ENCODE results near the gene STYX.
A peak's percentile ranks its signal among the peaks of the same experiment; 100 is the strongest.

STYX gene

DNA sequence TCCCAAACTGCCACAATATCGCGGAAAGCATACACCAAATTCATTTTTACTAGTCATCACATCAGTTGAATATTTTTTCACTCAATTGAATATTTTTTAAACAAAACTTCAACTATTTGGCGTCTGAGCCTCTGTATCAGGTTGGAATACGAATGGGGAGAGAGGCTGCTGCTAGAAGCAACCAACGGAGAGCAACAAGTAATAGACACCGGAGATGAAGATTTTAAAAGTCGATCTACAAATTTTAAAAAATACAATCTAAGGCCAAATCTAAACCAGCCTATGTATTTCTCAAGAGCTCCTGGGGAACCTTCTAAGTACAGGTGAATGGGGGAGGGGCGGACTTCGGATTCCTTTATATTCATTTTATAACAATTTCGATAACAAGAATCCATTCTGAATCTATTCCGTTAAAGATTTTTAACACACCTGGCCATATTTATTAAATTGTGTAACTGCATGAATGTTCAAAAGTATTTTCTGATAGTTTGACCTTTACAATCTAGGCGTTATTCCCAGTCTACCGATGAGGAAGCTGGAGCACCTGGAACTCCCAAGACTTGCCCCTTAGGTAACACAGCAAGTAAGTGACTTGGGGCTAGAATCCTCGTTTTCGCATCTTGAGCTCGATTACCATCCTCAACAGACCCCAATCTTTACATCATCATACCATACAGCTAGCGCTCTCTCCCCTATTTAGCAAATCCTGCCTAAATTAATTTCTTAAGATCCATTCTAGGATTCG is 60.2 kb downstream of the STYX start:
- no peak for DNase-seq (ENCODE audit: low spot score)
- Histone ChIP-seq H3K4me3 (ENCODE audit: severe bottlenecking) (peak overlapping the region; percentile 95), H3K9me3 (ENCODE audit: severe bottlenecking) (no peaks in the 10 kb centered on the region), H3K27me3 (ENCODE audit: insufficient read depth, poor library complexity, severe bottlenecking) (no peaks in the 10 kb centered on the region), H3K36me3 (ENCODE audit: low read depth) (peaks cover 23% of the 10 kb centered on the region), H3K27ac (ENCODE audit: poor library complexity, severe bottlenecking) (peak overlapping the region; percentile 66), H3K4me1 (ENCODE audit: insufficient read depth, poor library complexity, severe bottlenecking) (peaks cover 24% of the 10 kb centered on the region)
- TF ChIP-seq, protein P1, sequence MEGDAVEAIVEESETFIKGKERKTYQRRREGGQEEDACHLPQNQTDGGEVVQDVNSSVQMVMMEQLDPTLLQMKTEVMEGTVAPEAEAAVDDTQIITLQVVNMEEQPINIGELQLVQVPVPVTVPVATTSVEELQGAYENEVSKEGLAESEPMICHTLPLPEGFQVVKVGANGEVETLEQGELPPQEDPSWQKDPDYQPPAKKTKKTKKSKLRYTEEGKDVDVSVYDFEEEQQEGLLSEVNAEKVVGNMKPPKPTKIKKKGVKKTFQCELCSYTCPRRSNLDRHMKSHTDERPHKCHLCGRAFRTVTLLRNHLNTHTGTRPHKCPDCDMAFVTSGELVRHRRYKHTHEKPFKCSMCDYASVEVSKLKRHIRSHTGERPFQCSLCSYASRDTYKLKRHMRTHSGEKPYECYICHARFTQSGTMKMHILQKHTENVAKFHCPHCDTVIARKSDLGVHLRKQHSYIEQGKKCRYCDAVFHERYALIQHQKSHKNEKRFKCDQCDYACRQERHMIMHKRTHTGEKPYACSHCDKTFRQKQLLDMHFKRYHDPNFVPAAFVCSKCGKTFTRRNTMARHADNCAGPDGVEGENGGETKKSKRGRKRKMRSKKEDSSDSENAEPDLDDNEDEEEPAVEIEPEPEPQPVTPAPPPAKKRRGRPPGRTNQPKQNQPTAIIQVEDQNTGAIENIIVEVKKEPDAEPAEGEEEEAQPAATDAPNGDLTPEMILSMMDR (IDR thresholded peaks at IDR 0.05; ENCODE audit: poor library complexity, severe bottlenecking), result no peak
- ATAC-seq (ENCODE audit: low read depth), result no peak

DNA sequence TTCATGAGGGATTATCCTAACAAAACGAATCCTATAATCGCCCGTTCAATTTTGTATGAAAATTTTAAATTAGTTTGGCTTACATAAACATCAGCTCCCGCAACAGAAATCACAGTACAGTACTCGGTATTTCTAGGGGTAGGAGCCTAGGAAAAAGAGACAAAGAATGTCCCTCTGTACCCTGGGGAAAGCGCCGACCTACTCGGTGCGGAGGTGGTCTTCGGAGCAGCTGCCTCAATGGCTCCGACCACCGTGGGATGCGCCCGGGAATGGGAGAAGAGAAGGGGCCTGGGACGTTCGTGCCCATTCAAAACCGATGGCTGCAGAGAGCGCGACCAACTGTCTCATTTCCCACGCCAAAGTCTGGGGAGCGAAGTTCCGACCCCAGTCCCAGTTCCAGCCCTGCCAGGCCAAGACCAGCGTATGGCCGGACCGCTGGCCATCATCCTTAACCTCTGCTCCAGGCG is 60.8 kb downstream of the STYX start:
- H3K27ac ChIP-seq (ENCODE audit: poor library complexity, severe bottlenecking), result peak overlapping the region; percentile 66
- H3K4me3 ChIP-seq (ENCODE audit: severe bottlenecking), result peak overlapping the region; percentile 95
- no peaks in the 10 kb centered on the region for H3K9me3 ChIP-seq (ENCODE audit: severe bottlenecking)
- peaks cover 24% of the 10 kb centered on the region for H3K4me1 ChIP-seq (ENCODE audit: insufficient read depth, poor library complexity, severe bottlenecking)
- peaks cover 23% of the 10 kb centered on the region for H3K36me3 ChIP-seq (ENCODE audit: low read depth)
- ATAC-seq (ENCODE audit: low read depth) (no peak), DNase-seq (ENCODE audit: low spot score) (no peak)
- no peaks in the 10 kb centered on the region for H3K27me3 ChIP-seq (ENCODE audit: insufficient read depth, poor library complexity, severe bottlenecking)
- TF ChIP-seq, protein P1 (IDR thresholded peaks at IDR 0.05; ENCODE audit: poor library complexity, severe bottlenecking), result no peak

- H3K9me3 ChIP-seq (ENCODE audit: severe bottlenecking), result no peaks in the 10 kb centered on the region
- TF ChIP-seq, protein P1 (IDR thresholded peaks at IDR 0.05; ENCODE audit: poor library complexity, severe bottlenecking), result no peak
- no peaks in the 10 kb centered on the region for H3K27me3 ChIP-seq (ENCODE audit: insufficient read depth, poor library complexity, severe bottlenecking)
- H3K4me3 ChIP-seq (ENCODE audit: severe bottlenecking), result peak within 1 kb of the TSS; percentile 95
- peak within 1 kb of the TSS; percentile 66 for H3K27ac ChIP-seq (ENCODE audit: poor library complexity, severe bottlenecking)
- DNase-seq (ENCODE audit: low spot score) (peak; percentile 93), ATAC-seq (ENCODE audit: low read depth) (peak; percentile 90)
- peaks cover 24% of the 10 kb centered on the region for H3K4me1 ChIP-seq (ENCODE audit: insufficient read depth, poor library complexity, severe bottlenecking)
- H3K36me3 ChIP-seq (ENCODE audit: low read depth), result peaks cover 19% of the 10 kb centered on the region
These were observed 61.5 kb downstream of the STYX start, which contains the start of gene GNPNAT1 for GRCh38 chr14:52791223-52792096. Gene GNPNAT1 (minus strand): TSS chr14:52791607. CDS start chr14:52784650, 6,957 bp downstream.

DNA sequence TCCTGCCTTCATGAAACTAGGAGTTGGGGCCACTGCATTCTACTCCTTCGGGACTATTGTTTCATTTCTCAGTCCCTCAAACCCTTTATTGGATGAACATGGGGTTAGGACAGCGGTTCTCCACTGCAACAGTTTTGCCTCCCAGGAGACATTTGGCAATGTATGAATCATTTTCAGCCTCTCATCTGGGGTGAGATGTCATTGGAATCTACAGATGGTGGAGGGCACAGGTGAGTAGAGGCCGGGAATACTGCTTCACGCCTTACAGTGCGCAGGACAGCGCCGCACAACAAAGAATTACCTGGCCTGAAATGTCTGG is 62.1 kb downstream of the STYX start:
- ATAC-seq (ENCODE audit: low read depth), result no peak; the same call in 2 of the 3 replicates
- peak overlapping the region; percentile 66 for H3K27ac ChIP-seq (ENCODE audit: poor library complexity, severe bottlenecking)
- TF ChIP-seq, protein P1 (IDR thresholded peaks at IDR 0.05; ENCODE audit: poor library complexity, severe bottlenecking), result no peak

More for the DNA sequence above, 62.1 kb downstream of the STYX start:
- DNase-seq (ENCODE audit: low spot score), result no peak
- H3K4me1 ChIP-seq (ENCODE audit: insufficient read depth, poor library complexity, severe bottlenecking), result peaks cover 24% of the 10 kb centered on the region
- H3K9me3 ChIP-seq (ENCODE audit: severe bottlenecking), result no peaks in the 10 kb centered on the region
- H3K27me3 ChIP-seq (ENCODE audit: insufficient read depth, poor library complexity, severe bottlenecking), result no peaks in the 10 kb centered on the region
- peaks cover 19% of the 10 kb centered on the region for H3K36me3 ChIP-seq (ENCODE audit: low read depth)
- peak overlapping the region; percentile 95 for H3K4me3 ChIP-seq (ENCODE audit: severe bottlenecking)

Measured in RWPE2 (cell line).